Neural cell (in vitro differentiated cells): ENCODE measurements around the gene KAT8. TPM values are rescaled to one million over a fixed set of nuclear protein-coding genes. Genes with fewer than 3 reads are reported as not detected.

ENCODE experiments used
- H2AFZ ChIP-seq: fragments of 200-600, 300-800 bp; sonication (generic), shearing (Covaris generic); 2 replicates; pipeline ENCODE4 v1.6.0; 2014; ENCODE audit warnings: low read depth, mild to moderate bottlenecking, antibody characterized with exemption, low read length, moderate library complexity
- H3F3A ChIP-seq: fragments of 200-600 bp; shearing (Covaris generic); 2 replicates; pipeline ENCODE4 v1.6.1; 2016; ENCODE audit warnings: mild to moderate bottlenecking, moderate library complexity, mixed read lengths, antibody characterized with exemption, low read length; ENCODE audit not compliant: insufficient read depth, poor library complexity, severe bottlenecking
- H3K27ac ChIP-seq: fragments of 200-600, 300-800 bp; sonication (generic), shearing (Covaris generic); 2 replicates; pipeline ENCODE4 v1.5.1; 2014; ENCODE audit warnings: mild to moderate bottlenecking, low read length, moderate library complexity
- H3K27me3 ChIP-seq: fragments of 300-800, 200-600 bp; sonication (generic), shearing (Covaris generic); 2 replicates; pipeline ENCODE4 v1.6.0; 2014; ENCODE audit warnings: mild to moderate bottlenecking, low read depth, low read length, moderate library complexity; ENCODE audit not compliant: insufficient read depth
- H3K36me3 ChIP-seq: fragments of 300-800, 200-600 bp; sonication (generic), shearing (Covaris generic); 2 replicates; pipeline ENCODE4 v1.5.1; 2014; ENCODE audit warnings: mild to moderate bottlenecking, antibody characterized with exemption, low read length, moderate library complexity; ENCODE audit not compliant: insufficient read depth
- H3K4me2 ChIP-seq: fragments of 300-800, 200-600 bp; sonication (generic), shearing (Covaris generic); 2 replicates; pipeline ENCODE4 v1.6.0; 2014; ENCODE audit warnings: mild to moderate bottlenecking, low read length
- H3K4me3 ChIP-seq: fragments of 300-800, 200-600 bp; sonication (generic), shearing (Covaris generic); 2 replicates; pipeline ENCODE4 v1.5.1; 2014; ENCODE audit warnings: mild to moderate bottlenecking, low read length, moderate library complexity
- H3K79me2 ChIP-seq: fragments of 200-600 bp; shearing (Covaris generic); replicated peaks from 2 replicates; pipeline ENCODE4 v1.6.0; 2014; ENCODE audit warnings: mild to moderate bottlenecking, low read length, moderate library complexity; ENCODE audit not compliant: insufficient read depth
- H3K9ac ChIP-seq: fragments of 300-800, 200-600 bp; sonication (generic), shearing (Covaris generic); 2 replicates; pipeline ENCODE4 v1.6.1; 2016; ENCODE audit warnings: mild to moderate bottlenecking, low read length, mixed read lengths
- H3K9me2 ChIP-seq: fragments of 200-600 bp; shearing (Covaris generic); 2 replicates; pipeline ENCODE4 v1.6.1; 2016; ENCODE audit warnings: mild to moderate bottlenecking, low read length, mixed read lengths; ENCODE audit not compliant: insufficient read depth
- H3K9me3 ChIP-seq: fragments of 200-600, 300-800 bp; sonication (generic), shearing (Covaris generic); 2 replicates; pipeline ENCODE4 v1.6.1; 2016; ENCODE audit warnings: mild to moderate bottlenecking, mixed run types, low read length, moderate library complexity, mixed read lengths
- H4K20me1 ChIP-seq: fragments of 200-600 bp; shearing (Covaris generic); 2 replicates; pipeline ENCODE4 v1.6.1; 2016; ENCODE audit warnings: mild to moderate bottlenecking, mixed run types; ENCODE audit not compliant: insufficient read depth
- CTCF ChIP-seq: fragments of 450-650 bp; IDR thresholded peaks from 2 replicates; pipeline ENCODE4 v1.5.1; 2014; ENCODE audit warnings: antibody characterized with exemption, mild to moderate bottlenecking, moderate library complexity; ENCODE audit not compliant: poor library complexity, severe bottlenecking
- EP300 ChIP-seq: fragments of 450-650 bp; conservative IDR thresholded peaks from 2 replicates; pipeline ENCODE4 v1.6.1; 2014; ENCODE audit warnings: antibody characterized with exemption, mild to moderate bottlenecking, moderate library complexity; ENCODE audit not compliant: poor library complexity, severe bottlenecking
- EZH2 ChIP-seq: fragments of 200-600, 300-800 bp; shearing (Covaris generic), sonication (generic); IDR thresholded peaks from 2 replicates; pipeline ENCODE4 v1.6.1; 2014; ENCODE audit warnings: antibody characterized with exemption, low read length, borderline replicate concordance, mild to moderate bottlenecking; ENCODE audit not compliant: insufficient read depth, poor library complexity, severe bottlenecking
- RAD21 ChIP-seq: fragments of 450-650 bp; conservative IDR thresholded peaks from 2 replicates; pipeline ENCODE4 v1.6.1; 2014; ENCODE audit warnings: antibody characterized with exemption, mild to moderate bottlenecking, moderate library complexity
- SMC3 ChIP-seq: fragments of 450-650 bp; conservative IDR thresholded peaks from 2 replicates; pipeline ENCODE4 v1.6.1; 2014; ENCODE audit warnings: antibody characterized with exemption, mild to moderate bottlenecking, moderate library complexity; ENCODE audit not compliant: poor library complexity
- TAF1 ChIP-seq: IDR thresholded peaks from 2 replicates; pipeline ENCODE4 v1.6.1; 2012; ENCODE audit warnings: low read depth
- polyA plus RNA-seq: library from polyadenylated mRNA; depleted of rRNA; stranded (reverse); fragments of >200 nt; gene quantifications from 2 replicates; pipeline ENCODE4 v1.2.3, GENCODE V29; 2014
- TF ChIP-seq, protein P1 (sequence below): IDR thresholded peaks from 2 replicates; pipeline ENCODE4 v1.6.1; 2012; ENCODE audit warnings: borderline replicate concordance

The KAT8 gene
- polyA plus RNA-seq, 1 donor from 2014 or later: 98.0 TPM

- H4K20me1 ChIP-seq: no peaks in the 10 kb centered on the region
- no peak overlapping the region for H3K9ac ChIP-seq
- no peaks in the 10 kb centered on the region for H3K9me2 ChIP-seq
- H3K27me3 ChIP-seq: no peaks in the 10 kb centered on the region
- no peak overlapping the region for H2AFZ ChIP-seq
- H3K4me2 ChIP-seq: no peak overlapping the region
- no peak overlapping the region for H3K27ac ChIP-seq
- H3K36me3 ChIP-seq: peaks cover 11% of the 10 kb centered on the region
- H3K4me3 ChIP-seq: no peak overlapping the region
- H3K9me3 ChIP-seq: no peaks in the 10 kb centered on the region
- TF ChIP-seq, protein P1, sequence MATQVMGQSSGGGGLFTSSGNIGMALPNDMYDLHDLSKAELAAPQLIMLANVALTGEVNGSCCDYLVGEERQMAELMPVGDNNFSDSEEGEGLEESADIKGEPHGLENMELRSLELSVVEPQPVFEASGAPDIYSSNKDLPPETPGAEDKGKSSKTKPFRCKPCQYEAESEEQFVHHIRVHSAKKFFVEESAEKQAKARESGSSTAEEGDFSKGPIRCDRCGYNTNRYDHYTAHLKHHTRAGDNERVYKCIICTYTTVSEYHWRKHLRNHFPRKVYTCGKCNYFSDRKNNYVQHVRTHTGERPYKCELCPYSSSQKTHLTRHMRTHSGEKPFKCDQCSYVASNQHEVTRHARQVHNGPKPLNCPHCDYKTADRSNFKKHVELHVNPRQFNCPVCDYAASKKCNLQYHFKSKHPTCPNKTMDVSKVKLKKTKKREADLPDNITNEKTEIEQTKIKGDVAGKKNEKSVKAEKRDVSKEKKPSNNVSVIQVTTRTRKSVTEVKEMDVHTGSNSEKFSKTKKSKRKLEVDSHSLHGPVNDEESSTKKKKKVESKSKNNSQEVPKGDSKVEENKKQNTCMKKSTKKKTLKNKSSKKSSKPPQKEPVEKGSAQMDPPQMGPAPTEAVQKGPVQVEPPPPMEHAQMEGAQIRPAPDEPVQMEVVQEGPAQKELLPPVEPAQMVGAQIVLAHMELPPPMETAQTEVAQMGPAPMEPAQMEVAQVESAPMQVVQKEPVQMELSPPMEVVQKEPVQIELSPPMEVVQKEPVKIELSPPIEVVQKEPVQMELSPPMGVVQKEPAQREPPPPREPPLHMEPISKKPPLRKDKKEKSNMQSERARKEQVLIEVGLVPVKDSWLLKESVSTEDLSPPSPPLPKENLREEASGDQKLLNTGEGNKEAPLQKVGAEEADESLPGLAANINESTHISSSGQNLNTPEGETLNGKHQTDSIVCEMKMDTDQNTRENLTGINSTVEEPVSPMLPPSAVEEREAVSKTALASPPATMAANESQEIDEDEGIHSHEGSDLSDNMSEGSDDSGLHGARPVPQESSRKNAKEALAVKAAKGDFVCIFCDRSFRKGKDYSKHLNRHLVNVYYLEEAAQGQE: no peak
- no peak for TF ChIP-seq CTCF
- no peak for TF ChIP-seq EP300
- TF ChIP-seq SMC3: no peak
- no peak for TF ChIP-seq RAD21
- H3F3A ChIP-seq: no peaks in the 10 kb centered on the region
- peaks cover 19% of the 10 kb centered on the region for H3K79me2 ChIP-seq
Measured at GRCh38 chr16:31079342-31079944, 38.0 kb upstream of the KAT8 start.

- Histone ChIP-seq H3F3A (no peaks in the 10 kb centered on the region), H3K9me2 (no peaks in the 10 kb centered on the region), H3K9me3 (no peaks in the 10 kb centered on the region), H4K20me1 (no peaks in the 10 kb centered on the region), H3K4me3 (no peak overlapping the region), H3K4me2 (no peak overlapping the region), H3K9ac (no peak overlapping the region), H3K79me2 (peaks cover 14% of the 10 kb centered on the region), H3K27ac (no peak overlapping the region), H3K27me3 (no peaks in the 10 kb centered on the region), H2AFZ (no peak overlapping the region), H3K36me3 (peaks cover 11% of the 10 kb centered on the region)
- TF ChIP-seq SMC3 (no peak), EZH2 (no peak), CTCF (no peak), TAF1 (no peak), EP300 (no peak)
- TF ChIP-seq, protein P1: no peak
Measured at GRCh38 chr16:31080035-31080629, 37.3 kb upstream of the KAT8 start.
